22Rv1 (cell line): ENCODE data around the gene RIOX2.

Experiments used
- CTCF ChIP-seq: fragments of 450-650 bp; IDR thresholded peaks from 2 replicates; pipeline ENCODE4 v1.5.1; 2017; ENCODE audit warnings: mild to moderate bottlenecking
- ZFX ChIP-seq: fragments of 450-650 bp; IDR thresholded peaks from 2 replicates; pipeline ENCODE4 v1.6.1; 2017; ENCODE audit warnings: antibody characterized with exemption, borderline replicate concordance

- TF ChIP-seq CTCF (no peak), ZFX (no peak)
These were observed 14.5 kb downstream of the RIOX2 start for GRCh38 chr3:97957617-97958311.
